ENCODE measurements around the gene ERI3. TPM values are rescaled to one million over a fixed set of nuclear protein-coding genes. Genes with fewer than 3 reads are reported as not detected.

The ERI3 gene
- total and polyA plus RNA-seq, 10 of the 15 experiments (the other 5 are each of a cell fraction or from before 2014, with no cell fraction given): 20.6 to 90.4 (median 41.2) TPM

- H3K9me3 ChIP-seq (replicated peaks; ENCODE audit: control insufficient read depth, insufficient read depth, low read length): no peaks in the 10 kb centered on the region
- no peak overlapping the region for H3K9ac ChIP-seq (ENCODE audit: control insufficient read depth, insufficient read depth, low read length)
- H4K20me1 ChIP-seq (ENCODE audit: control insufficient read depth, insufficient read depth): no peaks in the 10 kb centered on the region
- no peak overlapping the region for H3K4me3 ChIP-seq
- no peaks in the 10 kb centered on the region for H3K4me1 ChIP-seq (ENCODE audit: control insufficient read depth, insufficient read depth, low read length)
- peaks cover 0 to 2% of the 10 kb centered on the region in 2 experiments; a peak in 3 of 4 replicates for H3K36me3 ChIP-seq (ENCODE audit: control insufficient read depth in 2 of 2, insufficient read depth in 2 of 2, low read length in 1 of 2)
- H3K79me2 ChIP-seq (ENCODE audit: control insufficient read depth, insufficient read depth, low read length): no peaks in the 10 kb centered on the region
- no peak overlapping the region for H3K4me2 ChIP-seq (ENCODE audit: control insufficient read depth, insufficient read depth)
- in situ Hi-C loops (cut with MboI): no loop called here
- no peak overlapping the region for H2AFZ ChIP-seq (ENCODE audit: control insufficient read depth, low read depth, low read length)
- POLR2A ChIA-PET: interaction anchor here (0.6 kb wide), 1 partner anchor 61 kb away, joined by 4 read pairs; no protein-coding TSS in a partner anchor
- ATAC-seq (no peak), DNase-seq (ENCODE audit: low read depth, low spot score) (no peak), FAIRE-seq (no peak)
- RAD21 ChIA-PET (ENCODE audit: unreplicated experiment): interaction anchor here (0.9 kb wide), 1 partner anchor 13 kb away, joined by 3 read pairs; no protein-coding TSS in a partner anchor
- TF ChIP-seq SP1 (IDR thresholded peaks at IDR 0.05; ENCODE audit: low read depth, low read length): no peak
- TF ChIP-seq E2F4 (IDR thresholded peaks at IDR 0.05; ENCODE audit: low read depth, low read length): no peak
- TF ChIP-seq, protein P1, sequence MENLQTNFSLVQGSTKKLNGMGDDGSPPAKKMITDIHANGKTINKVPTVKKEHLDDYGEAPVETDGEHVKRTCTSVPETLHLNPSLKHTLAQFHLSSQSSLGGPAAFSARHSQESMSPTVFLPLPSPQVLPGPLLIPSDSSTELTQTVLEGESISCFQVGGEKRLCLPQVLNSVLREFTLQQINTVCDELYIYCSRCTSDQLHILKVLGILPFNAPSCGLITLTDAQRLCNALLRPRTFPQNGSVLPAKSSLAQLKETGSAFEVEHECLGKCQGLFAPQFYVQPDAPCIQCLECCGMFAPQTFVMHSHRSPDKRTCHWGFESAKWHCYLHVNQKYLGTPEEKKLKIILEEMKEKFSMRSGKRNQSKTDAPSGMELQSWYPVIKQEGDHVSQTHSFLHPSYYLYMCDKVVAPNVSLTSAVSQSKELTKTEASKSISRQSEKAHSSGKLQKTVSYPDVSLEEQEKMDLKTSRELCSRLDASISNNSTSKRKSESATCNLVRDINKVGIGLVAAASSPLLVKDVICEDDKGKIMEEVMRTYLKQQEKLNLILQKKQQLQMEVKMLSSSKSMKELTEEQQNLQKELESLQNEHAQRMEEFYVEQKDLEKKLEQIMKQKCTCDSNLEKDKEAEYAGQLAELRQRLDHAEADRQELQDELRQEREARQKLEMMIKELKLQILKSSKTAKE (IDR thresholded peaks at IDR 0.05; ENCODE audit: low read depth, poor library complexity, severe bottlenecking): no peak
- TF ChIP-seq SMARCA5 (IDR thresholded peaks at IDR 0.05): no peak
- no peak for TF ChIP-seq NR2C2 (IDR thresholded peaks at IDR 0.05; ENCODE audit: borderline replicate concordance, control insufficient read depth, insufficient read length, low read depth)
- no peak for TF ChIP-seq USF2 (IDR thresholded peaks at IDR 0.05; ENCODE audit: borderline replicate concordance, low read depth, low read length)
- no peak for TF ChIP-seq STAT1 (conservative IDR thresholded peaks at IDR 0.05)
- no peak for TF ChIP-seq TCF12 (IDR thresholded peaks at IDR 0.05; ENCODE audit: low read depth, low read length)
- TF ChIP-seq, protein P2, sequence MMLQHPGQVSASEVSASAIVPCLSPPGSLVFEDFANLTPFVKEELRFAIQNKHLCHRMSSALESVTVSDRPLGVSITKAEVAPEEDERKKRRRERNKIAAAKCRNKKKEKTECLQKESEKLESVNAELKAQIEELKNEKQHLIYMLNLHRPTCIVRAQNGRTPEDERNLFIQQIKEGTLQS (IDR thresholded peaks at IDR 0.05; ENCODE audit: borderline replicate concordance, extremely low read depth, low read depth, low read length): no peak
- no peak for TF ChIP-seq BCLAF1 (IDR thresholded peaks at IDR 0.05)
- no peak for TF ChIP-seq FOS (IDR thresholded peaks at IDR 0.05; ENCODE audit: borderline replicate concordance, extremely low read depth, insufficient read length)
- TF ChIP-seq POLR2AphosphoS2 (IDR thresholded peaks at IDR 0.05; ENCODE audit: low read depth, low read length): no peak
- TF ChIP-seq SIX5 (IDR thresholded peaks at IDR 0.05; ENCODE audit: low read depth, low read length, severe bottlenecking): no peak
- no peak for TF ChIP-seq POLR2A (IDR thresholded peaks at IDR 0.05; ENCODE audit: low read depth, low read length)
- TF ChIP-seq POU2F2 (IDR thresholded peaks at IDR 0.05; ENCODE audit: borderline replicate concordance, low read depth, low read length): no peak
- CTCF ChIA-PET: interaction anchor here (1.1 to 1.7 kb wide), 3 partner anchors 9 to 161 kb away, joined by 3 to 5 read pairs (median 3); no protein-coding TSS in a partner anchor
- no peak overlapping the region for H3K27ac ChIP-seq (ENCODE audit: control insufficient read depth, insufficient read depth)
- intact Hi-C loops (cut with micrococcal nuclease; ENCODE audit: unreplicated experiment): no loop called here
- 89% methylated on average over 4 of the region's 4 CpGs for WGBS (ENCODE audit: insufficient coverage, insufficient replicate concordance, low lambda C conversion rate, missing lambda C conversion rate)
- H3K27me3 ChIP-seq (replicated peaks in 1 of 2; ENCODE audit: control insufficient read depth in 2 of 2, insufficient read depth in 2 of 2, low read length in 1 of 2): no peaks in the 10 kb centered on the region
- SMC1A ChIA-PET (ENCODE audit: uncharacterized antibody, unreplicated experiment): no interaction called here
- BruUV-seq (replicated peaks): no TSS peak
These were observed 100.6 kb downstream of the ERI3 start for GRCh38 chr1:44254392-44254910.

Data from GM12878 (cell line).